Activated CD4-positive, alpha-beta memory T cell treated with anti-CD3 and anti-CD28 coated beads, Interleukin-2, amount 10 ng/mL, durations not matched to agents 7 days and 5 days (primary cell): ENCODE measurements around the gene KIFC1. TPM values are rescaled to one million over a fixed set of nuclear protein-coding genes. Genes with fewer than 3 reads are reported as not detected.
"Not testable (repeated sequence)": the region's sequence is repeated elsewhere in the genome, so short reads cannot be mapped to it uniquely, and the experiment has no call there.

ENCODE experiments used
- CTCF ChIA-PET: fragments of 350-600 bp; sonication (Branson Sonifier 250); formaldehyde crosslinking; loops from one replicate; lab custom pipeline; 2021; ENCODE audit warnings: antibody characterized with exemption, inconsistent platforms; lab: Charles Lee
- POLR2A ChIA-PET: fragments of 350-600 bp; sonication (Branson Sonifier 250); formaldehyde crosslinking; loops from one replicate; lab custom pipeline; 2021; ENCODE audit warnings: antibody characterized with exemption; lab: Charles Lee
- DNase-seq: peaks from one replicate; pipeline ENCODE4 v3.0.0-alpha.2; 2020
- H3K27ac Mint-ChIP-seq: one replicate; pipeline ENCODE4 v1.8.0; 2021; ENCODE audit warnings: mild to moderate bottlenecking, mixed read lengths
- H3K27me3 Mint-ChIP-seq: one replicate; pipeline ENCODE4 v1.8.0; 2021; ENCODE audit warnings: mixed read lengths
- H3K36me3 Mint-ChIP-seq: one replicate; pipeline ENCODE4 v1.8.0; 2021; ENCODE audit warnings: low read depth, mixed read lengths
- H3K4me1 Mint-ChIP-seq: one replicate; pipeline ENCODE4 v1.8.0; 2021; ENCODE audit warnings: mixed read lengths
- H3K4me3 Mint-ChIP-seq: one replicate; pipeline ENCODE4 v1.8.0; 2021; ENCODE audit warnings: mild to moderate bottlenecking, mixed read lengths
- H3K9me3 Mint-ChIP-seq: one replicate; pipeline ENCODE4 v1.8.0; 2021; ENCODE audit warnings: mixed read lengths
- total RNA-seq, 2 experiments: library from RNA; stranded (reverse); gene quantifications; one replicate each; pipeline ENCODE4 v1.2.3, GENCODE V29; 2021

Gene KIFC1
- 100 to 1,000 TPM; 125 to 127 TPM for total RNA-seq

GRCh38 chr6:33391278-33391921 lies at the start of gene KIFC1:
Gene KIFC1, plus strand, starts transcription at chr6:33391823. Its CDS starts 163 bp downstream, at chr6:33391986.
- no peaks in the 10 kb centered on the region for H3K9me3 Mint-ChIP-seq
- peaks cover 41% of the 10 kb centered on the region for H3K36me3 Mint-ChIP-seq
- peak; percentile 100 for DNase-seq
- POLR2A ChIA-PET = interaction anchor here (0.6 to 2.6 kb wide), 24 partner anchors 9 to 320 kb away, joined by 3 to 14 read pairs (median 6); partner anchors contain the start of genes B3GALT4, CUTA, PFDN6 and PHF1
- CTCF ChIA-PET = interaction anchor here (0.7 to 1.8 kb wide), 24 partner anchors 17 to 230 kb away, joined by 3 to 11 read pairs (median 3); partner anchors contain the start of genes B3GALT4, BAK1, ITPR3 and RING1
- H3K4me1 Mint-ChIP-seq = peaks cover 44% of the 10 kb centered on the region
- H3K4me3 Mint-ChIP-seq = peak within 1 kb of the TSS; percentile 95
- H3K27ac Mint-ChIP-seq = peak within 1 kb of the TSS; percentile 93
- no peaks in the 10 kb centered on the region for H3K27me3 Mint-ChIP-seq

- H3K36me3 Mint-ChIP-seq, H3K27me3 Mint-ChIP-seq, DNase-seq, H3K9me3 Mint-ChIP-seq: not testable (repeated sequence)
- Mint-ChIP-seq H3K4me3 (peak overlapping the region; percentile 76), H3K27ac (peak overlapping the region; percentile 97), H3K4me1 (peaks cover 47% of the 10 kb centered on the region)
- ChIA-PET CTCF (interaction anchor here (0.7 to 3.0 kb wide), 6 partner anchors 26 to 72 kb away, joined by 3 to 19 read pairs (median 12); partner anchors contain the start of genes B3GALT4, RGL2, RPS18 and TAPBP), POLR2A (interaction anchor here (0.6 to 4.0 kb wide), 19 partner anchors 8 to 1737 kb away, joined by 3 to 46 read pairs (median 6); partner anchors contain the start of genes B3GALT4, RGL2, RPS18 and TAP1)
Observed at GRCh38 chr6:33343606-33343952, 48.0 kb upstream of the KIFC1 start.

- H3K4me1 Mint-ChIP-seq = peaks cover 47% of the 10 kb centered on the region
- peak overlapping the region; percentile 76 for H3K4me3 Mint-ChIP-seq
- CTCF ChIA-PET = interaction anchor here (0.7 to 3.0 kb wide), 16 partner anchors 8 to 498 kb away, joined by 3 to 19 read pairs (median 6); partner anchors contain the start of genes B3GALT4, RGL2, RPS18 and TAPBP
- peaks cover 2% of the 10 kb centered on the region for H3K27me3 Mint-ChIP-seq
- H3K9me3 Mint-ChIP-seq = no peaks in the 10 kb centered on the region
- POLR2A ChIA-PET = interaction anchor here (0.6 to 4.0 kb wide), 25 partner anchors 8 to 1737 kb away, joined by 3 to 46 read pairs (median 4); partner anchors contain the start of genes B3GALT4, KIFC1, RGL2 and RPS18
- no peaks in the 10 kb centered on the region for H3K36me3 Mint-ChIP-seq
- peak overlapping the region; percentile 97 for H3K27ac Mint-ChIP-seq
- peak; percentile 66 for DNase-seq
Observed at GRCh38 chr6:33343953-33344611, 47.5 kb upstream of the KIFC1 start.

- peak; percentile 79 for DNase-seq
- Mint-ChIP-seq H3K27ac (peak overlapping the region; percentile 97), H3K27me3 (peaks cover 2% of the 10 kb centered on the region), H3K4me1 (peaks cover 46% of the 10 kb centered on the region), H3K36me3 (no peaks in the 10 kb centered on the region), H3K9me3 (no peaks in the 10 kb centered on the region), H3K4me3 (peak overlapping the region; percentile 76)
- CTCF ChIA-PET = interaction anchor here (0.7 to 3.0 kb wide), 19 partner anchors 9 to 499 kb away, joined by 3 to 19 read pairs (median 5); partner anchors contain the start of genes B3GALT4, RGL2, RPS18 and TAPBP
- POLR2A ChIA-PET = interaction anchor here (0.6 to 4.0 kb wide), 26 partner anchors 9 to 492 kb away, joined by 3 to 46 read pairs (median 4); partner anchors contain the start of genes B3GALT4, KIFC1, RGL2 and RPS18
Observed at GRCh38 chr6:33344701-33345697, 46.6 kb upstream of the KIFC1 start.

GRCh38 chr6:33346972-33347371 lies 44.7 kb upstream of the KIFC1 start:
- not testable (repeated sequence) for H3K27me3 Mint-ChIP-seq, H3K9me3 Mint-ChIP-seq, H3K4me3 Mint-ChIP-seq, H3K27ac Mint-ChIP-seq, H3K36me3 Mint-ChIP-seq, DNase-seq
- ChIA-PET POLR2A (interaction anchor here (4.0 kb wide), 1 partner anchor 75 kb away, joined by 28 read pairs; the partner anchor contains the start of genes RPS18 and VPS52), CTCF (interaction anchor here (1.1 kb wide), 1 partner anchor 48 kb away, joined by 3 read pairs; no protein-coding TSS in a partner anchor)
- H3K4me1 Mint-ChIP-seq = peaks cover 43% of the 10 kb centered on the region

- no peaks in the 10 kb centered on the region for H3K36me3 Mint-ChIP-seq
- CTCF ChIA-PET = interaction anchor here (1.1 kb wide), 2 partner anchors 24 to 49 kb away, joined by 3 read pairs; no protein-coding TSS in a partner anchor
Observed at GRCh38 chr6:33347816-33348215, 43.8 kb upstream of the KIFC1 start.

GRCh38 chr6:33355860-33356259 lies 35.8 kb upstream of the KIFC1 start:
- H3K27ac Mint-ChIP-seq, DNase-seq, H3K36me3 Mint-ChIP-seq, H3K4me1 Mint-ChIP-seq, CTCF ChIA-PET, H3K4me3 Mint-ChIP-seq, H3K9me3 Mint-ChIP-seq, POLR2A ChIA-PET: not testable (repeated sequence)
- H3K27me3 Mint-ChIP-seq = peaks cover 33% of the 10 kb centered on the region

More at GRCh38 chr6:33347816-33348215, 43.8 kb upstream of the KIFC1 start:
- Mint-ChIP-seq H3K9me3 (no peaks in the 10 kb centered on the region), H3K4me3 (no peak overlapping the region), H3K27ac (no peak overlapping the region), H3K4me1 (peaks cover 42% of the 10 kb centered on the region), H3K27me3 (peaks cover 8% of the 10 kb centered on the region)
- POLR2A ChIA-PET = no interaction called here
- DNase-seq = no peak

GRCh38 chr6:33356295-33356694 lies 35.3 kb upstream of the KIFC1 start:
- no peak overlapping the region for H3K4me3 Mint-ChIP-seq
- POLR2A ChIA-PET = no interaction called here
- H3K4me1 Mint-ChIP-seq = no peaks in the 10 kb centered on the region
- no peak for DNase-seq
- peaks cover 34% of the 10 kb centered on the region for H3K27me3 Mint-ChIP-seq
- H3K36me3 Mint-ChIP-seq = no peaks in the 10 kb centered on the region
- CTCF ChIA-PET = no interaction called here
- H3K27ac Mint-ChIP-seq = no peak overlapping the region
- no peaks in the 10 kb centered on the region for H3K9me3 Mint-ChIP-seq

- H3K9me3 Mint-ChIP-seq, H3K27ac Mint-ChIP-seq, H3K4me3 Mint-ChIP-seq, POLR2A ChIA-PET, H3K36me3 Mint-ChIP-seq, CTCF ChIA-PET, H3K4me1 Mint-ChIP-seq, DNase-seq: not testable (repeated sequence)
- H3K27me3 Mint-ChIP-seq = peaks cover 31% of the 10 kb centered on the region
Observed at GRCh38 chr6:33357160-33357871, 34.3 kb upstream of the KIFC1 start.

- Mint-ChIP-seq H3K36me3 (no peaks in the 10 kb centered on the region), H3K27me3 (peaks cover 28% of the 10 kb centered on the region), H3K4me3 (no peak overlapping the region), H3K9me3 (no peaks in the 10 kb centered on the region), H3K27ac (no peak overlapping the region), H3K4me1 (peaks cover 1% of the 10 kb centered on the region)
- CTCF ChIA-PET = interaction anchor here (0.9 to 2.4 kb wide), 3 partner anchors 14 to 32 kb away, joined by 3 to 6 read pairs (median 3); no protein-coding TSS in a partner anchor
- DNase-seq = no peak
- POLR2A ChIA-PET = interaction anchor here (0.6 kb wide), 1 partner anchor 15 kb away, joined by 4 read pairs; no protein-coding TSS in a partner anchor
Observed at GRCh38 chr6:33359331-33359730, 32.3 kb upstream of the KIFC1 start.

- H3K4me1 Mint-ChIP-seq, H3K36me3 Mint-ChIP-seq, H3K27ac Mint-ChIP-seq, H3K4me3 Mint-ChIP-seq, H3K9me3 Mint-ChIP-seq, DNase-seq, CTCF ChIA-PET: not testable (repeated sequence)
- H3K27me3 Mint-ChIP-seq = peaks cover 19% of the 10 kb centered on the region
- POLR2A ChIA-PET = interaction anchor here (2.1 kb wide), 1 partner anchor 11 kb away, joined by 8 read pairs; no protein-coding TSS in a partner anchor
Observed at GRCh38 chr6:33363486-33363885, 28.1 kb upstream of the KIFC1 start.
